H1 (cell line): Measurements from ENCODE around the gene COL6A6. TPM values are rescaled to one million over a fixed set of nuclear protein-coding genes. Genes with fewer than 3 reads are reported as not detected.

Source experiments
- CTCF ChIA-PET: fragments of 300-600 bp; sonication (Branson Sonifier 250); formaldehyde crosslinking; loops from one replicate; lab custom pipeline; 2021; ENCODE audit not compliant: partially characterized antibody; lab: Charles Lee
- POLR2A ChIA-PET: fragments of 300-600 bp; sonication (Branson Sonifier 250); formaldehyde crosslinking; loops from one replicate; lab custom pipeline; 2021; ENCODE audit warnings: inconsistent platforms; ENCODE audit not compliant: partially characterized antibody; lab: Charles Lee
- DNase-seq, 2 experiments: peaks; one replicate each; pipeline versions ENCODE4 v3.0.0 to v3.0.0-alpha.2; 2010 to 2022; ENCODE audit warnings: low spot score in 2 of 2, low read depth in 1 of 2, mixed read lengths in 1 of 2
- FAIRE-seq: peaks from 2 replicates; lab custom pipeline; 2011; peaks lifted over from hg19 to GRCh38; lab: Jason Lieb, UNC
- H2AFZ ChIP-seq: 2 replicates; pipeline ENCODE4 v1.8.1; 2012; ENCODE audit warnings: low read length, inconsistent platforms
- H2AK5ac ChIP-seq: 2 replicates; pipeline ENCODE4 v1.6.1; 2013; ENCODE audit warnings: low read depth, low read length
- H2BK120ac ChIP-seq: replicated peaks from 2 replicates; pipeline ENCODE3; 2013; ENCODE audit warnings: low read depth, low read length, inconsistent platforms
- H2BK12ac ChIP-seq: 2 replicates; pipeline ENCODE4 v1.6.1; 2013; ENCODE audit warnings: low read depth, low read length
- H2BK15ac ChIP-seq: 2 replicates; pipeline ENCODE4 v1.6.1; 2013; ENCODE audit warnings: low read length
- H2BK20ac ChIP-seq: 2 replicates; pipeline ENCODE4 v1.6.1; 2013; ENCODE audit warnings: low read length
- H2BK5ac ChIP-seq: 2 replicates; pipeline ENCODE4 v1.6.1; 2013; ENCODE audit warnings: low read depth, low read length
- H3K14ac ChIP-seq: 2 replicates; pipeline ENCODE4 v1.6.1; 2013; ENCODE audit warnings: inconsistent platforms; ENCODE audit not compliant: insufficient read length
- H3K18ac ChIP-seq: 2 replicates; pipeline ENCODE4 v1.6.1; 2013; ENCODE audit warnings: low read length; ENCODE audit errors: extremely low read depth
- H3K23ac ChIP-seq: 2 replicates; pipeline ENCODE4 v1.6.1; 2013; ENCODE audit warnings: inconsistent platforms; ENCODE audit not compliant: insufficient read length
- H3K23me2 ChIP-seq: 2 replicates; pipeline ENCODE4 v1.6.1; 2013; ENCODE audit warnings: low read depth, low read length
- H3K27ac ChIP-seq: 2 replicates; pipeline ENCODE4 v1.6.1; 2011; ENCODE audit warnings: low read depth, low read length, inconsistent platforms
- H3K27me3 ChIP-seq, 4 experiments: replicated peaks in 1 of 4; 1 replicate in 1 of 4; 2 replicates in 3 of 4; pipeline versions ENCODE4 v1.6.1 to v1.8.1; 2011 to 2013; ENCODE audit warnings: low read length in 3 of 4, mild to moderate bottlenecking in 3 of 4, inconsistent platforms in 2 of 4, mixed read lengths in 2 of 4, moderate library complexity in 1 of 4; ENCODE audit not compliant: control insufficient read depth in 3 of 4, insufficient read depth in 3 of 4; ENCODE audit errors: extremely low read depth in 1 of 4
- H3K36me3 ChIP-seq, 4 experiments: 2 replicates each; pipeline versions ENCODE4 v1.6.1 to v1.8.1; 2011 to 2013; ENCODE audit warnings: mild to moderate bottlenecking in 4 of 4, low read length in 3 of 4, moderate library complexity in 2 of 4, control low read depth in 1 of 4, inconsistent platforms in 1 of 4; ENCODE audit not compliant: insufficient read depth in 4 of 4, control insufficient read depth in 2 of 4
- H3K4ac ChIP-seq: replicated peaks from 2 replicates; pipeline ENCODE3; 2013; ENCODE audit warnings: low read length, low read depth, mixed read lengths, inconsistent platforms; ENCODE audit not compliant: insufficient read length
- H3K4me1 ChIP-seq, 4 experiments: replicated peaks in 1 of 4; 1 replicate in 1 of 4; 2 replicates in 3 of 4; pipeline versions ENCODE4 v1.6.1 to v1.8.1; 2011 to 2013; ENCODE audit warnings: low read length in 3 of 4, inconsistent platforms in 2 of 4, mixed read lengths in 1 of 4; ENCODE audit not compliant: insufficient read depth in 4 of 4, control insufficient read depth in 3 of 4
- H3K4me2 ChIP-seq, 2 experiments: 2 replicates each; pipeline versions ENCODE4 v1.6.1 to v1.8.1; 2011 to 2013; ENCODE audit warnings: low read depth in 2 of 2, low read length in 2 of 2, control low read depth in 1 of 2, inconsistent platforms in 1 of 2, mild to moderate bottlenecking in 1 of 2; ENCODE audit not compliant: insufficient read depth in 1 of 2
- H3K4me3 ChIP-seq, 4 experiments: fragments of 200-600, 300-600 bp in 1 of 4; sonication (generic), shearing (Covaris generic), sonication (Bioruptor Twin) in 1 of 4; 2 replicates each; pipeline versions ENCODE4 v1.5.1 to v1.8.1; 2011 to 2016; ENCODE audit warnings: low read length in 4 of 4, low read depth in 3 of 4, control low read depth in 2 of 4, inconsistent platforms in 2 of 4, mild to moderate bottlenecking in 2 of 4, mixed read lengths in 1 of 4, moderate library complexity in 1 of 4; ENCODE audit not compliant: insufficient read depth in 2 of 4; ENCODE audit errors: extremely low read depth in 1 of 4
- H3K56ac ChIP-seq: replicated peaks from 2 replicates; pipeline ENCODE3; 2013; ENCODE audit warnings: low read depth, mild to moderate bottlenecking, mixed read lengths, low read length, inconsistent platforms; ENCODE audit not compliant: insufficient read length
- H3K79me1 ChIP-seq: 2 replicates; pipeline ENCODE4 v1.6.1; 2013; ENCODE audit warnings: low read depth, low read length, control low read depth
- H3K79me2 ChIP-seq, 2 experiments: 2 replicates each; pipeline versions ENCODE4 v1.6.1 to v1.8.1; 2012 to 2013; ENCODE audit warnings: low read length in 2 of 2, mild to moderate bottlenecking in 2 of 2, inconsistent platforms in 1 of 2; ENCODE audit not compliant: insufficient read depth in 2 of 2, control insufficient read depth in 1 of 2
- H3K9ac ChIP-seq, 4 experiments: replicated peaks in 1 of 4; 1 replicate in 1 of 4; 2 replicates in 3 of 4; pipeline versions ENCODE4 v1.6.1 to v1.8.1; 2011 to 2013; ENCODE audit warnings: low read depth in 3 of 4, low read length in 3 of 4, control low read depth in 2 of 4, mild to moderate bottlenecking in 2 of 4, moderate library complexity in 2 of 4, inconsistent platforms in 1 of 4; ENCODE audit errors: extremely low read depth in 1 of 4
- H3K9me3 ChIP-seq, 2 experiments: 2 replicates each; pipeline versions ENCODE4 v1.6.1 to v1.8.1; 2012 to 2013; ENCODE audit warnings: mild to moderate bottlenecking in 2 of 2, moderate library complexity in 2 of 2, control low read depth in 1 of 2, inconsistent platforms in 1 of 2, low read depth in 1 of 2, low read length in 1 of 2, mixed read lengths in 1 of 2; ENCODE audit not compliant: insufficient read depth in 2 of 2
- H4K20me1 ChIP-seq, 2 experiments: replicated peaks in 1 of 2; 2 replicates each; pipeline versions ENCODE3 to v1.8.1; 2011 to 2013; ENCODE audit warnings: inconsistent platforms in 2 of 2, low read length in 2 of 2, mild to moderate bottlenecking in 1 of 2; ENCODE audit not compliant: insufficient read depth in 2 of 2, control insufficient read depth in 1 of 2
- H4K5ac ChIP-seq: 2 replicates; pipeline ENCODE4 v1.6.1; 2013; ENCODE audit warnings: low read length, low read depth, mixed read lengths, inconsistent platforms; ENCODE audit not compliant: insufficient read length
- H4K8ac ChIP-seq: 2 replicates; pipeline ENCODE4 v1.8.0; 2013; ENCODE audit warnings: mild to moderate bottlenecking, moderate library complexity, low read length, inconsistent platforms; ENCODE audit not compliant: insufficient read depth; ENCODE audit errors: extremely low read depth
- H4K91ac ChIP-seq: replicated peaks from 2 replicates; pipeline ENCODE3; 2013; ENCODE audit warnings: low read length, mixed read lengths, inconsistent platforms; ENCODE audit not compliant: insufficient read length
- CREB1 ChIP-seq: IDR thresholded peaks from 2 replicates; pipeline ENCODE4 v1.6.1; 2012; ENCODE audit warnings: inconsistent platforms
- FOSL1 ChIP-seq: IDR thresholded peaks from 2 replicates; pipeline ENCODE4 v1.6.1; 2011; ENCODE audit warnings: mild to moderate bottlenecking, low read depth, low read length, moderate library complexity; ENCODE audit not compliant: insufficient read depth
- MAFK ChIP-seq: IDR thresholded peaks from 2 replicates; pipeline ENCODE4 v1.6.1; 2012; ENCODE audit warnings: low read depth, mild to moderate bottlenecking, improper control_type of control experiment, low read length
- SRF ChIP-seq: IDR thresholded peaks from 2 replicates; pipeline ENCODE4 v1.6.1; 2011; ENCODE audit warnings: mild to moderate bottlenecking, low read depth, low read length, moderate library complexity
- SUZ12 ChIP-seq: fragments of 200-600 bp; sonication (generic); IDR thresholded peaks from 2 replicates; pipeline ENCODE4 v1.6.1; 2012; ENCODE audit warnings: mild to moderate bottlenecking, inconsistent platforms, low read length, moderate library complexity, mixed read lengths
- TBP ChIP-seq: IDR thresholded peaks from 2 replicates; pipeline ENCODE4 v1.6.1; 2011; ENCODE audit warnings: low read depth, low read length, improper control_type of control experiment
- WGBS, 2 experiments: shearing (Covaris generic) in 1 of 2; methylation state at CpG; one replicate each; pipeline versions ENCODE4 v1.1.6 to v1.1.7; 2013 to 2015; ENCODE audit warnings: low lambda C conversion rate in 2 of 2, mixed read lengths in 2 of 2, inconsistent platforms in 1 of 2, low coverage in 1 of 2, missing lambda C conversion rate in 1 of 2; ENCODE audit not compliant: insufficient replicate concordance in 2 of 2, insufficient coverage in 1 of 2, insufficient read length in 1 of 2; ENCODE audit errors: extremely low coverage in 1 of 2, missing lambda C conversion rate in 1 of 2; 5-methylcytosine and 5-hydroxymethylcytosine counted together
- polyA plus RNA-seq, 7 experiments: library from polyadenylated mRNA; depleted of rRNA in 3 of 7; stranded (reverse) in 5 of 7; unstranded in 2 of 7; fragments of >200 nt in 5 of 7; fragments of 200-250 nt in 2 of 7; gene quantifications; 1 replicate in 5 of 7; 2 replicates in 1 of 7; 4 replicates in 1 of 7; pipeline versions ENCODE4 v1.2.1 to v1.2.3, GENCODE V29; 2011 to 2013; ENCODE audit warnings: missing spikeins in 2 of 7, mixed read lengths in 2 of 7
- total RNA-seq: library from RNA; stranded (reverse); fragmentation: NEBNext Ultra II Directional; extraction: Animal tissue kit (Norgen Biotek cat#: 25700); gene quantifications from 2 replicates; pipeline ENCODE4 v1.2.1, GENCODE V29; 2021
- TF ChIP-seq, protein P1 (sequence below): IDR thresholded peaks from 2 replicates; pipeline ENCODE4 v1.6.1; 2012; ENCODE audit warnings: inconsistent platforms

Gene COL6A6
- total and polyA plus RNA-seq, 2 of the 8 experiments (the other 6 are each of a cell fraction or from before 2014, with no cell fraction given): 0.02 to 0.09 TPM

DNA sequence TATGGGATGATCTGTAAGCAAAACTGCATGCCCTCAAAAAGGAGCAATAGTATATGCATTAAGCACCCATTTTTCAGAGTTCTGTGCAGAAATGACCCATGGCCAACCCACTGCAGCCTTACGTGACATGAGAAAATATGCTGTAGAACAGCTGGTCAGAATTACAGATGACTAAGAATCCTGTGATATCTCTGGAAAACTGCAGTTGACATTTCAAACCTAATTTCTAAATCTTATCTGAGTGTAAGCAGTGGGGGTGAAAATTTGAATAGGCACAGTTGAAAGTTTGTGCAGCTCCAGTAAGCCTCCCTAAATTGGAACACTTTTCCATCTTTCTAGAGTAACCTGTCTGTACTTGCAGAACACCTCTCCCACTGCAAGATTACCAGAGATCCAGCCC lies 28.7 kb upstream of the COL6A6 start:
- Histone ChIP-seq H3K18ac (no peak overlapping the region), H3K23me2 (no peaks in the 10 kb centered on the region), H4K20me1 (no peaks in the 10 kb centered on the region), H2BK120ac (no peak overlapping the region), H4K5ac (no peak overlapping the region), H3K14ac (no peak overlapping the region), H2BK12ac (no peak overlapping the region), H3K36me3 (no peaks in the 10 kb centered on the region), H3K79me1 (no peaks in the 10 kb centered on the region), H3K4ac (no peak overlapping the region), H3K4me1 (no peaks in the 10 kb centered on the region), H3K27ac (no peak overlapping the region), H3K9me3 (no peaks in the 10 kb centered on the region), H3K56ac (no peak overlapping the region), H3K4me2 (no peak overlapping the region), H3K4me3 (no peak overlapping the region), H3K27me3 (no peaks in the 10 kb centered on the region), H4K91ac (no peak overlapping the region), H3K9ac (no peak overlapping the region), H2AFZ (no peak overlapping the region), H2BK20ac (no peak overlapping the region), H2BK15ac (no peak overlapping the region), H3K79me2 (no peaks in the 10 kb centered on the region), H2BK5ac (no peak overlapping the region), H3K23ac (no peak overlapping the region), H2AK5ac (no peak overlapping the region), H4K8ac (no peak overlapping the region)
- WGBS, 2 experiments: 100% methylated on average over 1 of the region's 1 CpG; no CpG with 5 or more reads in 1 of the 2 experiments
- CTCF ChIA-PET: interaction anchor here (0.6 to 1.2 kb wide), 5 partner anchors 43 to 174 kb away, joined by 3 to 5 read pairs (median 3); no protein-coding TSS in a partner anchor
- no peak for FAIRE-seq
- POLR2A ChIA-PET: no interaction called here
- no peak for DNase-seq
- TF ChIP-seq SUZ12: no peak
- no peak for TF ChIP-seq SRF
- no peak for TF ChIP-seq TBP
- TF ChIP-seq FOSL1: no peak
- TF ChIP-seq CREB1: no peak
- TF ChIP-seq, protein P1, sequence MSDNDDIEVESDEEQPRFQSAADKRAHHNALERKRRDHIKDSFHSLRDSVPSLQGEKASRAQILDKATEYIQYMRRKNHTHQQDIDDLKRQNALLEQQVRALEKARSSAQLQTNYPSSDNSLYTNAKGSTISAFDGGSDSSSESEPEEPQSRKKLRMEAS: no peak
- TF ChIP-seq MAFK: no peak
